Parathyroid adenoma (tissue), 2 donors: ENCODE measurements around the gene PELI1.

Experiments used
- H2AFZ ChIP-seq: fragments of 300-600 bp; sonication (generic); one replicate; pipeline ENCODE4 v1.7.0; 2017; ENCODE audit warnings: antibody characterized with exemption, mild to moderate bottlenecking
- H3K27ac ChIP-seq: fragments of 300-600 bp; sonication (generic); one replicate; pipeline ENCODE4 v1.7.0; 2017
- H3K27me3 ChIP-seq: fragments of 300-600 bp; sonication (generic); one replicate; pipeline ENCODE4 v1.7.0; 2017; ENCODE audit warnings: low read length; ENCODE audit not compliant: control insufficient read depth, insufficient read depth
- H3K36me3 ChIP-seq: fragments of 300-600 bp; sonication (generic); one replicate; pipeline ENCODE4 v1.7.0; 2017; ENCODE audit warnings: low read length; ENCODE audit not compliant: control insufficient read depth, insufficient read depth
- H3K4me1 ChIP-seq: fragments of 300-600 bp; sonication (generic); one replicate; pipeline ENCODE4 v1.7.0; 2017; ENCODE audit warnings: control low read depth
- H3K4me2 ChIP-seq: fragments of 300-600 bp; sonication (generic); one replicate; pipeline ENCODE4 v1.7.0; 2017; ENCODE audit warnings: low read length
- H3K4me3 ChIP-seq: fragments of 300-600 bp; sonication (generic); one replicate; pipeline ENCODE4 v1.7.0; 2017; ENCODE audit warnings: low read depth, low read length
- H3K79me2 ChIP-seq: fragments of 300-600 bp; sonication (generic); one replicate; pipeline ENCODE4 v1.7.0; 2017; ENCODE audit warnings: control low read depth
- H3K9ac ChIP-seq: fragments of 300-600 bp; sonication (generic); one replicate; pipeline ENCODE4 v1.7.0; 2017; ENCODE audit warnings: mild to moderate bottlenecking
- H3K9me3 ChIP-seq: fragments of 300-600 bp; sonication (generic); one replicate; pipeline ENCODE4 v1.7.0; 2017; ENCODE audit warnings: low read length; ENCODE audit not compliant: control insufficient read depth
- CTCF ChIP-seq: fragments of 300-600 bp; sonication (generic); IDR thresholded peaks from one replicate; pipeline ENCODE4 v1.7.0; 2017; ENCODE audit warnings: antibody characterized with exemption, mild to moderate bottlenecking
- donor health status: primary hyperparathyroidism.

The PELI1 gene

DNA sequence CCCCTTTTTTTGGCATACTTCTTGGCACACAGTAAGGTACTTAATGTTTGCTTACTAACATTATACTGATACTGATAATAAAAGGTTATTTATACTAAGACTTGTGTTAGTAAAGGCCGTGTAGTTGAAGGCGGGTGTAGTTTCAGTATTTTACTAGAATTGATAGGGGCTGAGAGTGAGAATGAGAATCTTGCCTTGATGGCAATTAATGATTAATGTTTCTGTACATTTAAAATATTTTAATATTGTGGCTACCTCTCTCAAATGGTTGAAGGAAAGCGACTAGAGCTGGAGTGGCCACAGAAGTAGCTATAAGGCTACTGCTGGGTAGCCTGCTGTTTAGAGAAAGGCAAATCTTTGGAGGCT, 29.3 kb downstream of the PELI1 start:
- H3K27ac ChIP-seq: peak overlapping the region; percentile 5
- no peak overlapping the region for H2AFZ ChIP-seq
- no peak for TF ChIP-seq CTCF
- H3K36me3 ChIP-seq: no peaks in the 10 kb centered on the region
- H3K9ac ChIP-seq: no peak overlapping the region
- peaks cover 14% of the 10 kb centered on the region for H3K79me2 ChIP-seq
- peaks cover 18% of the 10 kb centered on the region for H3K4me1 ChIP-seq
- H3K9me3 ChIP-seq: no peaks in the 10 kb centered on the region
- H3K4me3 ChIP-seq: no peak overlapping the region
- H3K4me2 ChIP-seq: no peak overlapping the region
- no peaks in the 10 kb centered on the region for H3K27me3 ChIP-seq

- Histone ChIP-seq H3K4me2 (no peak overlapping the region), H3K79me2 (peaks cover 15% of the 10 kb centered on the region), H3K9ac (no peak overlapping the region), H3K9me3 (no peaks in the 10 kb centered on the region), H2AFZ (no peak overlapping the region), H3K4me3 (no peak overlapping the region), H3K27ac (no peak overlapping the region), H3K4me1 (peaks cover 18% of the 10 kb centered on the region), H3K27me3 (no peaks in the 10 kb centered on the region), H3K36me3 (no peaks in the 10 kb centered on the region)
- no peak for TF ChIP-seq CTCF
Measured at GRCh38 chr2:64114063-64114911, 29.9 kb downstream of the PELI1 start.

DNA sequence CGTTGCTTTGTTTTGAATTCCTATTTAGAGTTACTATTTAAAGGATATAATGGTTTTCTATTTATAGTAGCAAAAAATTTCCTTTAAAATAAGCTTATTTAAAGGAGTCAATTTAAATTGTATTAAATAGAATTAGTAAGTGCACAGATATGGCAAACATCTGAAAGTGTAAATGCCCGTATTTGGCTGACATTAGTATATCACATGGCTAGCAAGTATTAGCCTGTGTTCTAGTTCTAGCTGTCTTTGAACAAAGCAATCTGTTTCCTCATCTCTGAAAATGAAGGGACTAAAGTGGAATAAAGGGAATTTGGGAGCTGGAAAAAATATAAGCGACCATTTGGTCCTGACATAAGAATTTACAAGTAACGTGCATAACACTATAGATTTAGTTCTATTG, 32.2 kb downstream of the PELI1 start:
- Histone ChIP-seq H3K4me1 (peaks cover 18% of the 10 kb centered on the region), H3K36me3 (no peaks in the 10 kb centered on the region), H3K27me3 (no peaks in the 10 kb centered on the region), H3K9me3 (no peaks in the 10 kb centered on the region), H3K4me2 (no peak overlapping the region), H3K27ac (no peak overlapping the region), H3K79me2 (peaks cover 14% of the 10 kb centered on the region), H3K4me3 (no peak overlapping the region), H2AFZ (no peak overlapping the region), H3K9ac (no peak overlapping the region)
- no peak for TF ChIP-seq CTCF

GRCh38 chr2:64111426-64111825, 32.8 kb downstream of the PELI1 start:
- Histone ChIP-seq H3K4me3 (no peak overlapping the region), H3K4me1 (peaks cover 17% of the 10 kb centered on the region), H3K79me2 (peaks cover 14% of the 10 kb centered on the region), H3K27me3 (no peaks in the 10 kb centered on the region), H2AFZ (no peak overlapping the region), H3K4me2 (no peak overlapping the region), H3K9ac (no peak overlapping the region), H3K9me3 (no peaks in the 10 kb centered on the region), H3K27ac (no peak overlapping the region), H3K36me3 (no peaks in the 10 kb centered on the region)
- no peak for TF ChIP-seq CTCF
